GM12878 (cell line): ENCODE measurements around the gene EEFSEC. TPM values are rescaled to one million over a fixed set of nuclear protein-coding genes. Genes with fewer than 3 reads are reported as not detected.

Experiments used
- ATAC-seq: fragments of 200-7000 bp; cut with Tn5 transposase; 3 replicates; pipeline ENCODE4 v1.9.1; 2020; ENCODE audit warnings: mild to moderate bottlenecking, moderate library complexity
- BruUV-seq: library from RNA; stranded (reverse); fragments of 400-500 nt; replicated peaks from 2 replicates; lab custom pipeline; 2021; lab: Mats Ljungman, UMichigan
- CTCF ChIA-PET: fragments of 300-600 bp; sonication (Branson Sonifier 250); formaldehyde crosslinking; extraction: SDS; loops from one replicate; lab custom pipeline; 2021; ENCODE audit warnings: inconsistent platforms; lab: Yijun Ruan, JAX
- POLR2A ChIA-PET: fragments of 350-600 bp; formaldehyde crosslinking; extraction: SDS; loops from one replicate; lab custom pipeline; 2021; ENCODE audit warnings: inconsistent platforms; lab: Charles Lee
- RAD21 ChIA-PET: fragments of 300-600 bp; sonication (Branson Sonifier 250); formaldehyde crosslinking; loops from one replicate; lab custom pipeline; 2023; ENCODE audit warnings: antibody characterized with exemption; ENCODE audit not compliant: unreplicated experiment; lab: Charles Lee
- SMC1A ChIA-PET: fragments of 300-600 bp; sonication (Branson Sonifier 250); formaldehyde crosslinking; loops from one replicate; lab custom pipeline; 2023; ENCODE audit not compliant: unreplicated experiment, uncharacterized antibody; lab: Charles Lee
- DNase-seq: peaks from one replicate; pipeline ENCODE4 v3.0.0-alpha.2; 2011; ENCODE audit warnings: low read depth, low spot score
- FAIRE-seq: peaks from 3 replicates; lab custom pipeline; 2011; peaks lifted over from hg19 to GRCh38; lab: Jason Lieb, UNC
- H2AFZ ChIP-seq: 2 replicates; pipeline ENCODE4 v1.6.0; 2011; ENCODE audit warnings: low read depth, low read length, control low read depth; ENCODE audit not compliant: control insufficient read depth
- H3K27ac ChIP-seq: 2 replicates; pipeline ENCODE4 v1.5.1; 2011; ENCODE audit warnings: control low read depth; ENCODE audit not compliant: control insufficient read depth, insufficient read depth
- H3K27me3 ChIP-seq, 2 experiments: replicated peaks in 1 of 2; 2 replicates each; pipeline versions ENCODE4 v1.6.0 to v1.6.1; 2011; ENCODE audit warnings: low read length in 1 of 2; ENCODE audit not compliant: control insufficient read depth in 2 of 2, insufficient read depth in 2 of 2
- H3K36me3 ChIP-seq, 2 experiments: 2 replicates each; pipeline ENCODE4 v1.5.1; 2011; ENCODE audit warnings: low read length in 1 of 2; ENCODE audit not compliant: control insufficient read depth in 2 of 2, insufficient read depth in 2 of 2
- H3K4me1 ChIP-seq: 2 replicates; pipeline ENCODE4 v1.6.1; 2011; ENCODE audit warnings: mild to moderate bottlenecking, low read length, moderate library complexity, mixed read lengths; ENCODE audit not compliant: control insufficient read depth, insufficient read depth
- H3K4me2 ChIP-seq: 2 replicates; pipeline ENCODE4 v1.6.0; 2011; ENCODE audit warnings: control low read depth; ENCODE audit not compliant: control insufficient read depth, insufficient read depth
- H3K4me3 ChIP-seq: fragments of 200-600 bp; sonication (generic); 2 replicates; pipeline ENCODE4 v1.5.1; 2016
- H3K79me2 ChIP-seq: 2 replicates; pipeline ENCODE4 v1.6.0; 2011; ENCODE audit warnings: low read length; ENCODE audit not compliant: control insufficient read depth, insufficient read depth
- H3K9ac ChIP-seq: 2 replicates; pipeline ENCODE4 v1.8.0; 2011; ENCODE audit warnings: low read length, control low read depth, mixed read lengths; ENCODE audit not compliant: control insufficient read depth, insufficient read depth
- H3K9me3 ChIP-seq: replicated peaks from 3 replicates; pipeline ENCODE4 v1.5.1; 2011; ENCODE audit warnings: mild to moderate bottlenecking, low read length; ENCODE audit not compliant: control insufficient read depth, insufficient read depth
- H4K20me1 ChIP-seq: 2 replicates; pipeline ENCODE4 v1.6.0; 2011; ENCODE audit not compliant: control insufficient read depth, insufficient read depth
- HDAC2 ChIP-seq: fragments of 200-600 bp; sonication (generic); IDR thresholded peaks from 2 replicates; pipeline ENCODE4 v1.6.1; 2017
- RCOR1 ChIP-seq: conservative IDR thresholded peaks from 2 replicates; pipeline ENCODE4 v1.6.1; 2012; ENCODE audit warnings: low read depth, low read length, improper control_type of control experiment
- WGBS: methylation state at CpG from one replicate; pipeline ENCODE4 v1.1.6; 2016; ENCODE audit warnings: low lambda C conversion rate; ENCODE audit not compliant: insufficient replicate concordance, insufficient coverage; ENCODE audit errors: missing lambda C conversion rate; 5-methylcytosine and 5-hydroxymethylcytosine counted together
- in situ Hi-C: fragments of 300-500 bp; cut with MboI; formaldehyde crosslinking; loops from 9 replicates; pipeline ENCODE4 v1.14.3; 2018; ENCODE audit warnings: mixed read lengths
- intact Hi-C: fragments of 100-400 bp; cut with micrococcal nuclease; formaldehyde crosslinking; loops from one replicate; pipeline ENCODE4 v1.14.2; 2022; ENCODE audit not compliant: unreplicated experiment
- polyA plus RNA-seq, 11 experiments: library from polyadenylated mRNA; depleted of rRNA in 4 of 11; unstranded in 6 of 11; stranded (reverse) in 5 of 11; fragments of >200 nt; fragmentation: Nextera tagmentation in 4 of 11; fragmentation: Illumina TruSeq in 1 of 11; extraction: Ambion mirVana in 4 of 11; extraction: Trizol in 1 of 11; gene quantifications; 1 replicate in 1 of 11; 2 replicates in 10 of 11; pipeline versions ENCODE4 v1.2.1 to v1.2.3, GENCODE V29; 2011 to 2016; ENCODE audit warnings: inconsistent platforms in 2 of 11, missing spikeins in 2 of 11, low read depth in 1 of 11
- total RNA-seq, 4 experiments: library from RNA; depleted of rRNA in 3 of 4; stranded (reverse); fragments of >200 nt in 3 of 4; fragmentation: Illumina TruSeq in 1 of 4; extraction: Trizol in 1 of 4; gene quantifications; 2 replicates each; pipeline versions ENCODE4 v1.2.1 to v1.2.3, GENCODE V29; 2013 to 2021
- TF ChIP-seq, protein P1 (sequence below): fragments of 150-350 bp; IDR thresholded peaks from 2 replicates; pipeline ENCODE4 v1.6.1; 2014; ENCODE audit warnings: mild to moderate bottlenecking, low read depth, low read length
- TF ChIP-seq, protein P2 (sequence below): fragments of 150-350 bp; IDR thresholded peaks from 2 replicates; pipeline ENCODE4 v1.6.1; 2016; ENCODE audit warnings: low read depth, low read length

Gene EEFSEC
- total and polyA plus RNA-seq, 10 of the 15 experiments (the other 5 are each of a cell fraction or from before 2014, with no cell fraction given) = 0.29 to 29.1 (median 16.1) TPM

DNA sequence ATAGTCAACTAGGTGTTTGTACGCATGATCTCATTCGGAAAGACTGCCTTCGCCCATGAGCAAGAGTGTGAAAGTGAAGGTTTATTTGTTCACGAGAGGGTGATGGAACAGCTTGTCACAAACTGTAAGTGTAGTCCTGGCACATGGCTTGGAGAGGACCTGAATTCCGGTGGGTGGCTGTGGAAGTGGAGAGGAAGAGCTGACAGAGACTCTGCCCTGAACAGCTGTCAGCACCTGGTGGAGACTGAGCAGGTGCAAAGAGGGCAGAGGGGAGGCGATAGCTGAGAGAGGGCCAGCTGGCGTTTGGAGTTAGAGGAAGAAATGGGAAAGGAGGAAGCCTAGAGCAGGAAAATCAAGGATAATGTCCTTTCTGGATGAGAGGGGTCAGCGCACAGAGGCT lies 155.7 kb downstream of the EEFSEC start:
- Histone ChIP-seq H2AFZ (no peak overlapping the region), H3K79me2 (no peaks in the 10 kb centered on the region), H3K4me1 (no peaks in the 10 kb centered on the region), H3K4me3 (no peak overlapping the region), H4K20me1 (no peaks in the 10 kb centered on the region), H3K4me2 (no peak overlapping the region), H3K27me3 (no peaks in the 10 kb centered on the region), H3K36me3 (peaks cover 0 to 2% of the 10 kb centered on the region in 2 experiments; a peak in 1 of 4 replicates), H3K27ac (no peak overlapping the region), H3K9me3 (no peaks in the 10 kb centered on the region), H3K9ac (no peak overlapping the region)
- 95% methylated on average over 7 of the region's 8 CpGs for WGBS
- no TSS peak for BruUV-seq
- TF ChIP-seq RCOR1 (no peak), HDAC2 (no peak)
- TF ChIP-seq, protein P1, sequence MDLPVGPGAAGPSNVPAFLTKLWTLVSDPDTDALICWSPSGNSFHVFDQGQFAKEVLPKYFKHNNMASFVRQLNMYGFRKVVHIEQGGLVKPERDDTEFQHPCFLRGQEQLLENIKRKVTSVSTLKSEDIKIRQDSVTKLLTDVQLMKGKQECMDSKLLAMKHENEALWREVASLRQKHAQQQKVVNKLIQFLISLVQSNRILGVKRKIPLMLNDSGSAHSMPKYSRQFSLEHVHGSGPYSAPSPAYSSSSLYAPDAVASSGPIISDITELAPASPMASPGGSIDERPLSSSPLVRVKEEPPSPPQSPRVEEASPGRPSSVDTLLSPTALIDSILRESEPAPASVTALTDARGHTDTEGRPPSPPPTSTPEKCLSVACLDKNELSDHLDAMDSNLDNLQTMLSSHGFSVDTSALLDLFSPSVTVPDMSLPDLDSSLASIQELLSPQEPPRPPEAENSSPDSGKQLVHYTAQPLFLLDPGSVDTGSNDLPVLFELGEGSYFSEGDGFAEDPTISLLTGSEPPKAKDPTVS = no peak
- TF ChIP-seq, protein P2, sequence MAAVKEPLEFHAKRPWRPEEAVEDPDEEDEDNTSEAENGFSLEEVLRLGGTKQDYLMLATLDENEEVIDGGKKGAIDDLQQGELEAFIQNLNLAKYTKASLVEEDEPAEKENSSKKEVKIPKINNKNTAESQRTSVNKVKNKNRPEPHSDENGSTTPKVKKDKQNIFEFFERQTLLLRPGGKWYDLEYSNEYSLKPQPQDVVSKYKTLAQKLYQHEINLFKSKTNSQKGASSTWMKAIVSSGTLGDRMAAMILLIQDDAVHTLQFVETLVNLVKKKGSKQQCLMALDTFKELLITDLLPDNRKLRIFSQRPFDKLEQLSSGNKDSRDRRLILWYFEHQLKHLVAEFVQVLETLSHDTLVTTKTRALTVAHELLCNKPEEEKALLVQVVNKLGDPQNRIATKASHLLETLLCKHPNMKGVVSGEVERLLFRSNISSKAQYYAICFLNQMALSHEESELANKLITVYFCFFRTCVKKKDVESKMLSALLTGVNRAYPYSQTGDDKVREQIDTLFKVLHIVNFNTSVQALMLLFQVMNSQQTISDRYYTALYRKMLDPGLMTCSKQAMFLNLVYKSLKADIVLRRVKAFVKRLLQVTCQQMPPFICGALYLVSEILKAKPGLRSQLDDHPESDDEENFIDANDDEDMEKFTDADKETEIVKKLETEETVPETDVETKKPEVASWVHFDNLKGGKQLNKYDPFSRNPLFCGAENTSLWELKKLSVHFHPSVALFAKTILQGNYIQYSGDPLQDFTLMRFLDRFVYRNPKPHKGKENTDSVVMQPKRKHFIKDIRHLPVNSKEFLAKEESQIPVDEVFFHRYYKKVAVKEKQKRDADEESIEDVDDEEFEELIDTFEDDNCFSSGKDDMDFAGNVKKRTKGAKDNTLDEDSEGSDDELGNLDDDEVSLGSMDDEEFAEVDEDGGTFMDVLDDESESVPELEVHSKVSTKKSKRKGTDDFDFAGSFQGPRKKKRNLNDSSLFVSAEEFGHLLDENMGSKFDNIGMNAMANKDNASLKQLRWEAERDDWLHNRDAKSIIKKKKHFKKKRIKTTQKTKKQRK = no peak
- intact Hi-C loops (no loop called here), in situ Hi-C loops (no loop called here)
- FAIRE-seq (no peak), DNase-seq (no peak), ATAC-seq (no peak)
- ChIA-PET RAD21 (no interaction called here), POLR2A (no interaction called here), SMC1A (interaction anchor here (1.4 to 1.8 kb wide), 2 partner anchors 12 to 13 kb away, joined by 4 to 5 read pairs; no protein-coding TSS in a partner anchor), CTCF (interaction anchor here (1.0 kb wide), 1 partner anchor 13 kb away, joined by 4 read pairs; no protein-coding TSS in a partner anchor)
